Measurements from ENCODE around the gene PABPN1.
"Not testable (repeated sequence)": the region's sequence is repeated elsewhere in the genome, so short reads cannot be mapped to it uniquely, and the experiment has no call there.

- TF ChIP-seq EZH2 (IDR thresholded peaks at IDR 0.05; ENCODE audit: borderline replicate concordance, low read depth, low read length, severe bottlenecking) = not testable (repeated sequence)
- TF ChIP-seq, protein P1, sequence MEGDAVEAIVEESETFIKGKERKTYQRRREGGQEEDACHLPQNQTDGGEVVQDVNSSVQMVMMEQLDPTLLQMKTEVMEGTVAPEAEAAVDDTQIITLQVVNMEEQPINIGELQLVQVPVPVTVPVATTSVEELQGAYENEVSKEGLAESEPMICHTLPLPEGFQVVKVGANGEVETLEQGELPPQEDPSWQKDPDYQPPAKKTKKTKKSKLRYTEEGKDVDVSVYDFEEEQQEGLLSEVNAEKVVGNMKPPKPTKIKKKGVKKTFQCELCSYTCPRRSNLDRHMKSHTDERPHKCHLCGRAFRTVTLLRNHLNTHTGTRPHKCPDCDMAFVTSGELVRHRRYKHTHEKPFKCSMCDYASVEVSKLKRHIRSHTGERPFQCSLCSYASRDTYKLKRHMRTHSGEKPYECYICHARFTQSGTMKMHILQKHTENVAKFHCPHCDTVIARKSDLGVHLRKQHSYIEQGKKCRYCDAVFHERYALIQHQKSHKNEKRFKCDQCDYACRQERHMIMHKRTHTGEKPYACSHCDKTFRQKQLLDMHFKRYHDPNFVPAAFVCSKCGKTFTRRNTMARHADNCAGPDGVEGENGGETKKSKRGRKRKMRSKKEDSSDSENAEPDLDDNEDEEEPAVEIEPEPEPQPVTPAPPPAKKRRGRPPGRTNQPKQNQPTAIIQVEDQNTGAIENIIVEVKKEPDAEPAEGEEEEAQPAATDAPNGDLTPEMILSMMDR (IDR thresholded peaks at IDR 0.05; ENCODE audit: borderline replicate concordance, extremely low read depth, low read length, poor library complexity, severe bottlenecking) = not testable (repeated sequence)
Measured at GRCh38 chr14:23277928-23278327, 43.3 kb upstream of the PABPN1 start.
